K562 (cell line): ENCODE results near the gene CIB2. TPM values are rescaled to one million over a fixed set of nuclear protein-coding genes. Genes with fewer than 3 reads are reported as not detected.
A peak's percentile ranks its signal among the peaks of the same experiment; 100 is the strongest.

ENCODE experiments used
- ATAC-seq: fragments of 200-7000 bp; cut with Tn5 transposase; 3 replicates; pipeline ENCODE4 v1.9.1; 2020; ENCODE audit warnings: moderate library complexity
- BruUV-seq: library from RNA; stranded (reverse); fragments of 400-500 nt; replicated peaks from 2 replicates; lab custom pipeline; 2021; lab: Mats Ljungman, UMichigan
- CTCF ChIA-PET: fragments of 300-600 bp; formaldehyde crosslinking; extraction: SDS; loops from one replicate; lab custom pipeline; 2021; ENCODE audit warnings: low intra/inter-chr PET ratio; lab: Yijun Ruan, JAX
- POLR2A ChIA-PET: fragments of 300-600, 350-650 bp; sonication (Branson Sonifier 250); formaldehyde crosslinking; extraction: SDS; loops from one replicate; lab custom pipeline; 2021; ENCODE audit warnings: antibody characterized with exemption, inconsistent platforms; lab: Yijun Ruan, JAX
- DNase-seq, 4 experiments: peaks; one replicate each; pipeline versions ENCODE4 v3.0.0 to v3.0.0-alpha.2; 2011 to 2018; ENCODE audit warnings: low spot score in 3 of 4, mixed read lengths in 3 of 4; ENCODE audit errors: extremely low read depth in 1 of 4
- FAIRE-seq: peaks from 2 replicates; lab custom pipeline; 2011; peaks lifted over from hg19 to GRCh38; lab: Jason Lieb, UNC
- H2AFZ ChIP-seq: 2 replicates; pipeline ENCODE4 v1.6.0; 2011; ENCODE audit warnings: low read depth, low read length, control low read depth, inconsistent platforms
- H3K27ac ChIP-seq: fragments of 200-600 bp; 3 replicates; pipeline ENCODE4 v1.8.0; 2011; ENCODE audit warnings: low read depth, mild to moderate bottlenecking, control low read depth, inconsistent platforms, low read length, moderate library complexity, mixed read lengths; ENCODE audit errors: extremely low read depth
- H3K27me3 ChIP-seq, 2 experiments: fragments of 300-600 bp in 1 of 2; 2 replicates in 1 of 2; 3 replicates in 1 of 2; pipeline versions ENCODE4 v1.6.0 to v1.8.0; 2011; ENCODE audit warnings: inconsistent platforms in 2 of 2, low read length in 2 of 2, mild to moderate bottlenecking in 1 of 2, mixed read lengths in 1 of 2, moderate library complexity in 1 of 2; ENCODE audit not compliant: control insufficient read depth in 2 of 2, insufficient read depth in 2 of 2
- H3K36me3 ChIP-seq: fragments of 300-600 bp; 3 replicates; pipeline ENCODE4 v1.8.0; 2011; ENCODE audit warnings: mild to moderate bottlenecking, low read length, inconsistent platforms; ENCODE audit not compliant: control insufficient read depth, insufficient read depth
- H3K4me1 ChIP-seq, 2 experiments: fragments of 200-600 bp in 1 of 2; replicated peaks in 1 of 2; 2 replicates in 1 of 2; 3 replicates in 1 of 2; pipeline versions ENCODE4 v1.5.1 to v1.8.0; 2011; ENCODE audit warnings: inconsistent platforms in 2 of 2, low read length in 2 of 2, mild to moderate bottlenecking in 1 of 2, mixed read lengths in 1 of 2, moderate library complexity in 1 of 2; ENCODE audit not compliant: control insufficient read depth in 2 of 2, insufficient read depth in 2 of 2
- H3K4me2 ChIP-seq: 2 replicates; pipeline ENCODE4 v1.6.1; 2011; ENCODE audit warnings: low read length, control low read depth, inconsistent platforms, mixed read lengths; ENCODE audit not compliant: insufficient read depth
- H3K4me3 ChIP-seq: fragments of 200-600 bp; sonication (generic), shearing (Covaris generic); 2 replicates; pipeline ENCODE4 v1.5.1; 2016; ENCODE audit warnings: control low read depth, inconsistent platforms
- H3K79me2 ChIP-seq: fragments of 200-600 bp; 3 replicates; pipeline ENCODE4 v1.8.0; 2011; ENCODE audit warnings: low read length, inconsistent platforms; ENCODE audit not compliant: control insufficient read depth, insufficient read depth
- H3K9ac ChIP-seq, 2 experiments: 2 replicates each; pipeline versions ENCODE4 v1.6.0 to v1.6.1; 2011; ENCODE audit warnings: low read depth in 2 of 2, low read length in 2 of 2, control low read depth in 1 of 2, inconsistent platforms in 1 of 2, mild to moderate bottlenecking in 1 of 2, mixed read lengths in 1 of 2; ENCODE audit not compliant: insufficient read depth in 1 of 2
- H3K9me1 ChIP-seq: one replicate; pipeline ENCODE4 v1.6.0; 2011; ENCODE audit warnings: inconsistent platforms, mild to moderate bottlenecking, low read length, moderate library complexity; ENCODE audit not compliant: control insufficient read depth, insufficient read depth
- H3K9me3 ChIP-seq: replicated peaks from 2 replicates; pipeline ENCODE4 v1.5.1; 2011; ENCODE audit warnings: low read depth, low read length, inconsistent platforms; ENCODE audit not compliant: control insufficient read depth, insufficient read depth
- H4K20me1 ChIP-seq: replicated peaks from 2 replicates; pipeline ENCODE4 v1.6.1; 2011; ENCODE audit warnings: low read length, inconsistent platforms, mixed read lengths; ENCODE audit not compliant: control insufficient read depth, insufficient read depth
- ARID2 ChIP-seq: fragments of 450-650 bp; IDR thresholded peaks from 2 replicates; pipeline ENCODE4 v1.6.1; 2017; ENCODE audit warnings: antibody characterized with exemption, mild to moderate bottlenecking
- BRD4 ChIP-seq: fragments of 200-600 bp; sonication (generic); IDR thresholded peaks from 2 replicates; pipeline ENCODE4 v1.6.1; 2017; ENCODE audit warnings: inconsistent platforms
- CSDE1 ChIP-seq, 2 experiments: fragments of 450-650 bp; IDR thresholded peaks; 2 replicates each; pipeline ENCODE4 v1.6.1; 2016; ENCODE audit warnings: mild to moderate bottlenecking in 1 of 2
- EHMT2 ChIP-seq: fragments of 450-650 bp; IDR thresholded peaks from 2 replicates; pipeline ENCODE4 v1.6.1; 2018; ENCODE audit warnings: antibody characterized with exemption
- FOXA3 ChIP-seq, 2 experiments: fragments of 450-650 bp in 1 of 2; sonication (generic) in 1 of 2; formaldehyde crosslinking; IDR thresholded peaks in 1 of 2; conservative IDR thresholded peaks in 1 of 2; 2 replicates each; pipeline versions ENCODE4 v1.4.0 to v1.8.0; 2020 to 2022; ENCODE audit warnings: mild to moderate bottlenecking in 2 of 2, missing genetic modification reagents in 1 of 2
- HDAC6 ChIP-seq: IDR thresholded peaks from 2 replicates; pipeline ENCODE4 v1.6.1; 2012; ENCODE audit warnings: low read depth, mild to moderate bottlenecking, control low read depth, inconsistent platforms, low read length, moderate library complexity
- KLF1 ChIP-seq: fragments of 450-650 bp; IDR thresholded peaks from 2 replicates; pipeline ENCODE4 v1.6.1; 2016; ENCODE audit warnings: missing genetic modification characterization, missing compliant biosample characterization
- PCBP1 ChIP-seq: fragments of 200-400 bp; formaldehyde crosslinking; IDR thresholded peaks from 2 replicates; pipeline ENCODE4 v1.6.1; 2018; ENCODE audit warnings: mild to moderate bottlenecking, low read depth, low read length; ENCODE audit not compliant: poor library complexity, severe bottlenecking
- RBBP5 ChIP-seq: fragments of 200-600 bp; sonication (generic); IDR thresholded peaks from 2 replicates; pipeline ENCODE4 v1.6.1; 2012; ENCODE audit warnings: borderline replicate concordance, mild to moderate bottlenecking, low read length, control low read depth, inconsistent platforms; ENCODE audit not compliant: insufficient read depth, poor library complexity, severe bottlenecking
- REST ChIP-seq, 2 experiments: fragments of 450-650 bp; formaldehyde crosslinking in 1 of 2; IDR thresholded peaks; 2 replicates each; pipeline versions ENCODE4 v1.4.0 to v1.6.1; 2014 to 2020; ENCODE audit warnings: mild to moderate bottlenecking in 2 of 2, borderline replicate concordance in 1 of 2, low read depth in 1 of 2
- SMAD2 ChIP-seq: fragments of 150-350 bp; IDR thresholded peaks from 2 replicates; pipeline ENCODE4 v1.6.1; 2014; ENCODE audit warnings: low read depth, mild to moderate bottlenecking, low read length
- SP1 ChIP-seq: sonication (generic); formaldehyde crosslinking; IDR thresholded peaks from 2 replicates; pipeline ENCODE4 v1.8.1; 2022; ENCODE audit warnings: mild to moderate bottlenecking, missing genetic modification reagents
- SRSF7 ChIP-seq: fragments of 200-400 bp; formaldehyde crosslinking; optimal IDR thresholded peaks from 2 replicates; pipeline ENCODE3; 2017; ENCODE audit warnings: mild to moderate bottlenecking, low read depth, low read length
- XRCC4 ChIP-seq: IDR thresholded peaks from one replicate; pipeline ENCODE4 v1.6.1; 2011; ENCODE audit not compliant: insufficient read depth, insufficient read length; ENCODE audit errors: extremely low read depth
- ZNF124 ChIP-seq: sonication (generic); formaldehyde crosslinking; IDR thresholded peaks from 2 replicates; pipeline ENCODE4 v1.8.1; 2022; ENCODE audit warnings: missing genetic modification reagents
- WGBS: fragments of 100-300 bp; shearing (Covaris generic); methylation state at CpG from one replicate; pipeline ENCODE4 v1.1.6; 2016; ENCODE audit warnings: low coverage, mixed read lengths; ENCODE audit not compliant: insufficient coverage; ENCODE audit errors: missing lambda C conversion rate; 5-methylcytosine and 5-hydroxymethylcytosine counted together
- in situ Hi-C: fragments of 300-500 bp; cut with MboI; formaldehyde crosslinking; loops from 4 replicates; pipeline ENCODE4 v1.15.0; 2018; ENCODE audit warnings: inconsistent platforms, mixed read lengths
- intact Hi-C: fragments of 100-400 bp; cut with micrococcal nuclease; formaldehyde crosslinking; loops from 2 replicates; pipeline ENCODE4 v1.14.2; 2022
- polyA plus RNA-seq, 8 experiments: library from polyadenylated mRNA; depleted of rRNA in 4 of 8; stranded (reverse) in 5 of 8; unstranded in 3 of 8; fragments of >200 nt; fragmentation: Nextera tagmentation in 2 of 8; fragmentation: Illumina TruSeq in 1 of 8; extraction: Ambion mirVana in 2 of 8; extraction: Trizol in 1 of 8; gene quantifications; 2 replicates each; pipeline versions ENCODE4 v1.2.1 to v1.2.3, GENCODE V29; 2011 to 2014; ENCODE audit warnings: inconsistent platforms in 1 of 8, missing spikeins in 1 of 8
- total RNA-seq, 7 experiments: library from RNA; depleted of rRNA in 6 of 7; stranded (reverse); fragments of >200 nt in 6 of 7; fragmentation: Illumina TruSeq in 2 of 7; extraction: Trizol in 2 of 7; gene quantifications; 2 replicates each; pipeline versions ENCODE4 v1.2.1 to v1.2.3, GENCODE V29; 2011 to 2021; ENCODE audit warnings: low replicate concordance in 1 of 7

The CIB2 gene
- total and polyA plus RNA-seq, 9 of the 15 experiments (the other 6 are each of a cell fraction or from before 2014, with no cell fraction given) = 1.5 to 37.4 (median 19.4) TPM

- ChIA-PET POLR2A (interaction anchor here (0.6 kb wide), 1 partner anchor 454 kb away, joined by 3 read pairs; no protein-coding TSS in a partner anchor), CTCF (interaction anchor here (0.5 kb wide), 1 partner anchor 1746 kb away, joined by 3 read pairs; no protein-coding TSS in a partner anchor)
- 19% methylated on average over 3 of the region's 3 CpGs for WGBS
- no peaks in the 10 kb centered on the region for H3K79me2 ChIP-seq
- H3K9ac ChIP-seq = 0 out of 4 replicates have a peak overlapping the region, but pooled peaks of 1 of the 2 experiments have one; percentile 43
- H2AFZ ChIP-seq = no peak overlapping the region
- in situ Hi-C loops = no loop called here
- H3K9me3 ChIP-seq = no peaks in the 10 kb centered on the region
- H3K4me1 ChIP-seq = peaks cover 10 to 16% of the 10 kb centered on the region in 2 experiments; a peak in 4 of 5 replicates
- H3K9me1 ChIP-seq = peaks cover 4% of the 10 kb centered on the region
- no peak for ATAC-seq
- TF ChIP-seq PCBP1 (no peak), XRCC4 (no peak), KLF1 (tag) (no peak), SRSF7 (no peak), SP1 (CRISPR knock-in tag) (no peak), REST (IDR thresholded peaks at IDR 0.05; ENCODE audit: borderline replicate concordance) (peak; percentile 72), REST (CRISPR knock-in tag; IDR thresholded peaks at IDR 0.05; ENCODE audit: low read depth) (no peak), EHMT2 (peak; percentile 11; the same call in 1 of the 2 replicates), BRD4 (no peak), SMAD2 (no peak), RBBP5 (no peak), FOXA3 (CRISPR knock-in tag; conservative IDR thresholded peaks at IDR 0.05 in 1 of 2, IDR thresholded peaks at IDR 0.05 in 1 of 2) (no peak), ZNF124 (CRISPR knock-in tag) (no peak), CSDE1 (IDR thresholded peaks at IDR 0.05) (no peak), ARID2 (no peak), HDAC6 (no peak)
- no peak overlapping the region for H3K4me2 ChIP-seq
- H3K4me3 ChIP-seq = no peak overlapping the region
- no peaks in the 10 kb centered on the region for H3K36me3 ChIP-seq
- no peak for DNase-seq
- FAIRE-seq = peak; percentile 40
- no peaks in the 10 kb centered on the region for H3K27me3 ChIP-seq
- H4K20me1 ChIP-seq = peaks cover 9% of the 10 kb centered on the region; the same call in 1 of the 2 replicates
- no TSS peak for BruUV-seq
- H3K27ac ChIP-seq = no peak overlapping the region
- intact Hi-C loops = no loop called here
These were observed 6.0 kb downstream of the CIB2 start for GRCh38 chr15:78125267-78125666.
